Measurements from ENCODE around the gene JUP. TPM values are rescaled to one million over a fixed set of nuclear protein-coding genes. Genes with fewer than 3 reads are reported as not detected.

The JUP gene
- total RNA-seq, 3 donors from 2014 or later = 165 to 383 (median 320) TPM

DNA sequence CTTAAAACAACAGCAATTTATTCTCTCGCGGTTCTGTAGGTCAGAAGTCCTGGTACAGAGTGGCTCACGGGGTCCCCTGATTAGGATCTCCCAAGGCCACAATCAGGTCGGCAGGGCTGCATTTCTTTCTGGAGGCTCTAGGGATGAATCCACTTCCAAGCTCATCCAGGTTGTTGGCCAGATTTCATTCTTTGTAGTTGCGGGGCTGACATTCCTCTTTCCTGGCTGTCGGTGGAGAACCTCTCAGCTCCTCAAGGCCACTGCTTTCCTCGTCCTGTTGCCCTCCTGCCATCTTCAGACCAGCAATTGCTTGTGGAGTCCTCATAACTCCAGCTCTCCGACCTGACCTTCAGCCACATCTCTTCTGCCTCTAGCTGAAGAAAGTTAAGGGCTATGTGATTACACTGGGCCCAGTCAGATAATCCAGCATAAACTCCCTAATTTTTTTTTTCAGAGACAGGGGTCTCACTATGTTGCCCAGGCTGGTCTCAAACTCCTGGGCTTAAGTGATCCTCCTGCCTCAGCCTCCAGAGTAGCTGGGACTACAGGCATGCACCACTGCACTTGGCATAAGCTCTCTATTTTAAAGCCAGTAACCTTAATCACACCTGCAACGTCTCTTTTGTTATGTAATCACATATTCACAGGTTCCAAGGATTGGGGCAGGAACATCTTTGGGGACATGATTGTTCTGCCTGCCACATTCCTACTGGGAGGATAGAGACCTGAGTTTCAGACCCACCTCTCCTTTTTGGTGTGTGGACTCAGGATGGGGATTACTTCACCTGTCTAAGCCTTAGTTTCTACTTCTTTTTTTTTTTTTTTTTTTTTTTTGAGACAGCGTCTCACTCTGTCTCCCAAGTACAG lies 78.5 kb downstream of the JUP start:
- DNase-seq (no peak), ATAC-seq (no peak)
- TF ChIP-seq, protein P1, sequence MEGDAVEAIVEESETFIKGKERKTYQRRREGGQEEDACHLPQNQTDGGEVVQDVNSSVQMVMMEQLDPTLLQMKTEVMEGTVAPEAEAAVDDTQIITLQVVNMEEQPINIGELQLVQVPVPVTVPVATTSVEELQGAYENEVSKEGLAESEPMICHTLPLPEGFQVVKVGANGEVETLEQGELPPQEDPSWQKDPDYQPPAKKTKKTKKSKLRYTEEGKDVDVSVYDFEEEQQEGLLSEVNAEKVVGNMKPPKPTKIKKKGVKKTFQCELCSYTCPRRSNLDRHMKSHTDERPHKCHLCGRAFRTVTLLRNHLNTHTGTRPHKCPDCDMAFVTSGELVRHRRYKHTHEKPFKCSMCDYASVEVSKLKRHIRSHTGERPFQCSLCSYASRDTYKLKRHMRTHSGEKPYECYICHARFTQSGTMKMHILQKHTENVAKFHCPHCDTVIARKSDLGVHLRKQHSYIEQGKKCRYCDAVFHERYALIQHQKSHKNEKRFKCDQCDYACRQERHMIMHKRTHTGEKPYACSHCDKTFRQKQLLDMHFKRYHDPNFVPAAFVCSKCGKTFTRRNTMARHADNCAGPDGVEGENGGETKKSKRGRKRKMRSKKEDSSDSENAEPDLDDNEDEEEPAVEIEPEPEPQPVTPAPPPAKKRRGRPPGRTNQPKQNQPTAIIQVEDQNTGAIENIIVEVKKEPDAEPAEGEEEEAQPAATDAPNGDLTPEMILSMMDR (IDR thresholded peaks at IDR 0.05) = no peak
- H3K4me1 ChIP-seq (ENCODE audit: low read depth) = no peaks in the 10 kb centered on the region
- H3K9me3 ChIP-seq = no peaks in the 10 kb centered on the region
- H3K4me3 ChIP-seq = no peak overlapping the region
- no peaks in the 10 kb centered on the region for H3K36me3 ChIP-seq (ENCODE audit: low read depth)
- intact Hi-C loops (cut with DNase I, micrococcal nuclease) = no loop called here

DNA sequence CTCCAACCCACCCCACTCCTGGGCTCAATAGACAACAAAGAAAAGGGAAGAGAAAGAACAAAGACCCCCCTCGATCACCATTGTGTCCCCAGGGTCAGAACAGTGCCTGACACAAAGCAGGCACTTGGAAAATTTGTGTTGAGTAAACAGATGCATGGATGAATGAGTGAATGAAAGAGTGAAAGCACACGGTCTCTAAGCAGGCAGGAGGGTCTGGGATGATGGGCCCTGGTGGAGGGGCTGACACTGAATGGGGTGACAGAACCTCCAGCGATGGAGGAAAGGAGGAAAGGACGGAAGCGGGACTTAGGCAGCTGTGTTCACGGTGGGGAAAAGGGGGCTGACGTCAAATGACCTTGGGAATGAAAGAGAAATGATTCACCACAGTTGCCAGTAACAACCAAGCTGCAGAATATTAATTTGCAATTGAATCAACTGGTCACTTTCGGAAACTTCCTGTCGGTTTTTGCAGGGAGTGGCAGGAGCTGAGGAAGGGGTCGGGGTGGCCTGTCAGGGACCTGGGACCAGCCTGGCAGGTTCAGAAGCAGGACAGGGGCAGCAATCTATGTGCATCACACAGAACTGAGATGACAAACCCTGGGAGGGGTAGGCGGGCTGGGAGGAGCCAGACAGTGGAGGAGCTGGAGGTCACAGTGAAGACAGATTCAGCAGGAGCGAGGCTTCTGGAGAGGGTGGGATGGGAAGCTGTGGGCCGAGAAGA lies 81.1 kb downstream of the JUP start:
- no peaks in the 10 kb centered on the region for H3K4me1 ChIP-seq (ENCODE audit: low read depth)
- no peaks in the 10 kb centered on the region for H3K36me3 ChIP-seq (ENCODE audit: low read depth)
- no peaks in the 10 kb centered on the region for H3K9me3 ChIP-seq
- H3K4me3 ChIP-seq = no peak overlapping the region
- DNase-seq (no peak), ATAC-seq (no peak)
- intact Hi-C loops (cut with DNase I, micrococcal nuclease) = no loop called here
- TF ChIP-seq, protein P1 (IDR thresholded peaks at IDR 0.05) = no peak

Other genes with a start within 250 kb of the JUP start
- not detected for gene KRT9, start 214.7 kb downstream of the JUP start, total RNA-seq
- under 1 TPM in 1 of 3 donors, not detected in 2; 0.67 TPM for gene KRT14, start 199.8 kb downstream of the JUP start, total RNA-seq
- gene KRT16, start 173.9 kb downstream of the JUP start, total RNA-seq = not detected
- under 1 TPM in 1 of 3 donors, not detected in 2; 0.76 TPM for gene KRT17, start 162.1 kb downstream of the JUP start, total RNA-seq
- gene EIF1, start 97.8 kb downstream of the JUP start, total RNA-seq = 100 to 1,000 TPM; 547 to 915 (median 566) TPM
- gene GAST, start 74.4 kb downstream of the JUP start, total RNA-seq = not detected
- gene HAP1, start 52.1 kb downstream of the JUP start, total RNA-seq = 1 to 10 TPM in 1 of 3 donors, under 1 TPM in 2; 0.12 to 2.8 (median 0.32) TPM
- gene P3H4, start 25.2 kb upstream of the JUP start, total RNA-seq = 10 to 100 TPM; 10.7 to 14.0 (median 12.1) TPM
- 10 to 100 TPM in 2 of 3 donors, 1 to 10 TPM in 1; 5.7 to 32.7 (median 18.6) TPM for gene FKBP10, start 26.3 kb upstream of the JUP start, total RNA-seq
- 10 to 100 TPM; 17.8 to 46.5 (median 19.1) TPM for gene NT5C3B, start 49.5 kb upstream of the JUP start, total RNA-seq
- under 1 TPM in 1 of 3 donors, not detected in 2; 0.73 TPM for gene KLHL10, start 51.1 kb upstream of the JUP start, total RNA-seq
- gene KLHL11, start 78.7 kb upstream of the JUP start, total RNA-seq = 10 to 100 TPM in 1 of 3 donors, 1 to 10 TPM in 2; 7.6 to 14.7 (median 8.5) TPM
- 10 to 100 TPM; 80.3 to 95.2 (median 81.5) TPM for gene ACLY, start 132.2 kb upstream of the JUP start, total RNA-seq
- 1 to 10 TPM in 1 of 3 donors, under 1 TPM in 1, not detected in 1; 0.34 to 2.1 TPM for gene ODAD4, start 143.9 kb upstream of the JUP start, total RNA-seq
- gene CNP, start 180.1 kb upstream of the JUP start, total RNA-seq = 10 to 100 TPM; 44.1 to 88.0 (median 51.6) TPM
- gene DNAJC7, start 230.7 kb upstream of the JUP start, total RNA-seq = 100 to 1,000 TPM in 1 of 3 donors, 10 to 100 TPM in 2; 80.6 to 108 (median 86.7) TPM
- gene NKIRAS2, start 233.4 kb upstream of the JUP start, total RNA-seq = 10 to 100 TPM; 29.5 to 34.9 (median 31.1) TPM